OCI-LY1 (cell line): Measurements from ENCODE around the gene DNAH17.

Experiments
- H2AFZ ChIP-seq: fragments of 200-600 bp; sonication (generic), shearing (Covaris generic); 2 replicates; pipeline ENCODE4 v1.6.0; 2014; ENCODE audit warnings: antibody characterized with exemption, mild to moderate bottlenecking, low read length
- H3F3A ChIP-seq: fragments of 200-600 bp; sonication (generic), shearing (Covaris generic); 2 replicates; pipeline ENCODE4 v1.6.0; 2014; ENCODE audit warnings: mild to moderate bottlenecking, antibody characterized with exemption, low read length, moderate library complexity; ENCODE audit not compliant: insufficient read depth
- H3K27ac ChIP-seq: fragments of 200-600 bp; sonication (generic); 2 replicates; pipeline ENCODE4 v1.5.1; 2014; ENCODE audit warnings: low read length, mixed run types, mild to moderate bottlenecking, low read depth; ENCODE audit not compliant: poor library complexity, severe bottlenecking
- H3K27me3 ChIP-seq: fragments of 200-600 bp; sonication (generic); 2 replicates; pipeline ENCODE4 v1.6.0; 2014; ENCODE audit warnings: antibody characterized with exemption, mild to moderate bottlenecking, low read length, moderate library complexity; ENCODE audit not compliant: insufficient read depth
- H3K36me3 ChIP-seq: fragments of 200-600 bp; sonication (generic); 2 replicates; pipeline ENCODE4 v1.6.1; 2014; ENCODE audit warnings: mild to moderate bottlenecking, antibody characterized with exemption, low read length, moderate library complexity, mixed read lengths; ENCODE audit not compliant: insufficient read depth
- H3K4me1 ChIP-seq: fragments of 200-600 bp; sonication (generic); 2 replicates; pipeline ENCODE4 v1.5.1; 2014; ENCODE audit warnings: mild to moderate bottlenecking, low read length, moderate library complexity; ENCODE audit not compliant: insufficient read depth, severe bottlenecking
- H3K4me2 ChIP-seq: fragments of 200-600 bp; sonication (generic), shearing (Covaris generic); 2 replicates; pipeline ENCODE4 v1.6.1; 2014; ENCODE audit warnings: low read length
- H3K4me3 ChIP-seq: fragments of 200-600 bp; sonication (generic); 2 replicates; pipeline ENCODE4 v1.5.1; 2014; ENCODE audit warnings: low read length, low read depth, mild to moderate bottlenecking, mixed read lengths; ENCODE audit not compliant: poor library complexity, severe bottlenecking
- H3K79me2 ChIP-seq: fragments of 200-600 bp; shearing (Covaris generic); 2 replicates; pipeline ENCODE4 v1.6.1; 2016; ENCODE audit warnings: mixed run types, low read length, mixed read lengths; ENCODE audit not compliant: insufficient read depth
- H3K9ac ChIP-seq: fragments of 200-600 bp; sonication (generic), shearing (Covaris generic); 2 replicates; pipeline ENCODE4 v1.6.1; 2014; ENCODE audit warnings: mild to moderate bottlenecking, low read length, mixed read lengths
- H3K9me2 ChIP-seq: fragments of 200-600 bp; sonication (generic), shearing (Covaris generic); 2 replicates; pipeline ENCODE4 v1.6.1; 2014; ENCODE audit warnings: low read depth, mild to moderate bottlenecking, low read length, mixed read lengths
- H3K9me3 ChIP-seq: fragments of 200-600 bp; shearing (Covaris generic); 2 replicates; pipeline ENCODE4 v1.6.1; 2014; ENCODE audit warnings: low read length, mixed read lengths
- H4K20me1 ChIP-seq: fragments of 200-600 bp; sonication (generic), shearing (Covaris generic); 2 replicates; pipeline ENCODE4 v1.6.0; 2016; ENCODE audit warnings: mild to moderate bottlenecking, low read length; ENCODE audit not compliant: insufficient read depth
- CTCF ChIP-seq: fragments of 200-600 bp; sonication (generic), shearing (Covaris generic); IDR thresholded peaks from 2 replicates; pipeline ENCODE4 v1.5.1; 2017; ENCODE audit warnings: mild to moderate bottlenecking, antibody characterized with exemption, low read length, moderate library complexity, mixed read lengths
- EZH2 ChIP-seq: fragments of 200-600 bp; sonication (generic), shearing (Covaris generic); IDR thresholded peaks from 2 replicates; pipeline ENCODE4 v1.8.0; 2017; ENCODE audit warnings: borderline replicate concordance, mixed run types, mild to moderate bottlenecking, antibody characterized with exemption, low read length, moderate library complexity, mixed read lengths

Gene DNAH17

GRCh38 chr17:78514521-78514920 lies 62.7 kb downstream of the DNAH17 start:
- H3K27me3 ChIP-seq: peaks cover 4% of the 10 kb centered on the region; the same call in 1 of the 2 replicates
- no peak overlapping the region for H2AFZ ChIP-seq
- H3K36me3 ChIP-seq: no peaks in the 10 kb centered on the region

GRCh38 chr17:78512976-78513375 lies 64.2 kb downstream of the DNAH17 start:
- Histone ChIP-seq H4K20me1 (no peaks in the 10 kb centered on the region), H3K27me3 (peaks cover 4% of the 10 kb centered on the region; the same call in 1 of the 2 replicates), H3F3A (no peaks in the 10 kb centered on the region), H3K9me3 (no peaks in the 10 kb centered on the region), H3K4me3 (no peak overlapping the region), H3K36me3 (no peaks in the 10 kb centered on the region), H2AFZ (no peak overlapping the region), H3K4me2 (no peak overlapping the region), H3K4me1 (no peaks in the 10 kb centered on the region), H3K9ac (no peak overlapping the region), H3K9me2 (no peaks in the 10 kb centered on the region), H3K79me2 (no peaks in the 10 kb centered on the region), H3K27ac (no peak overlapping the region)
- TF ChIP-seq EZH2: no peak
- TF ChIP-seq CTCF: no peak

More at GRCh38 chr17:78514521-78514920, 62.7 kb downstream of the DNAH17 start:
- Histone ChIP-seq H3K4me3 (no peak overlapping the region), H3K4me1 (no peaks in the 10 kb centered on the region), H3K79me2 (no peaks in the 10 kb centered on the region), H3K9ac (no peak overlapping the region), H3K27ac (no peak overlapping the region), H3F3A (no peaks in the 10 kb centered on the region), H3K9me3 (no peaks in the 10 kb centered on the region), H4K20me1 (no peaks in the 10 kb centered on the region), H3K4me2 (no peak overlapping the region), H3K9me2 (no peaks in the 10 kb centered on the region)
- TF ChIP-seq EZH2 (no peak), CTCF (no peak)

- H3K9me3 ChIP-seq: no peaks in the 10 kb centered on the region
- TF ChIP-seq CTCF: no peak
- TF ChIP-seq EZH2: no peak
- no peak overlapping the region for H3K4me3 ChIP-seq
- no peaks in the 10 kb centered on the region for H3K4me1 ChIP-seq
- H3F3A ChIP-seq: no peaks in the 10 kb centered on the region
- no peaks in the 10 kb centered on the region; the same call in 1 of the 2 replicates for H3K27me3 ChIP-seq
- H4K20me1 ChIP-seq: no peaks in the 10 kb centered on the region
- H3K9me2 ChIP-seq: no peaks in the 10 kb centered on the region
- H3K4me2 ChIP-seq: no peak overlapping the region
- no peak overlapping the region for H3K27ac ChIP-seq
- no peak overlapping the region for H2AFZ ChIP-seq
- no peaks in the 10 kb centered on the region for H3K79me2 ChIP-seq
- no peaks in the 10 kb centered on the region for H3K36me3 ChIP-seq
- no peak overlapping the region for H3K9ac ChIP-seq
Measured at GRCh38 chr17:78510141-78511075, 66.8 kb downstream of the DNAH17 start.
